ENCODE data around the gene PRICKLE1. TPM values are rescaled to one million over a fixed set of nuclear protein-coding genes. Genes with fewer than 3 reads are reported as not detected.
A peak's percentile ranks its signal among the peaks of the same experiment; 100 is the strongest.

The PRICKLE1 gene
- total and polyA plus RNA-seq, 9 of the 15 experiments (the other 6 are each of a cell fraction or from before 2014, with no cell fraction given), result 0.22 to 0.85 (median 0.31) TPM

- no peaks in the 10 kb centered on the region; a peak in 1 of 5 replicates for H3K27me3 ChIP-seq (ENCODE audit: control insufficient read depth in 2 of 2, insufficient read depth in 2 of 2, low read length in 2 of 2)
- POLR2A ChIA-PET, result interaction anchor here (1.2 kb wide), 1 partner anchor 26 kb away, joined by 3 read pairs; no protein-coding TSS in a partner anchor
- H4K20me1 ChIP-seq (replicated peaks; ENCODE audit: control insufficient read depth, insufficient read depth, low read length), result no peaks in the 10 kb centered on the region
- no peak overlapping the region for H3K27ac ChIP-seq (ENCODE audit: extremely low read depth, low read depth, low read length)
- no peak overlapping the region for H3K4me3 ChIP-seq
- H3K4me2 ChIP-seq (ENCODE audit: insufficient read depth, low read length), result no peak overlapping the region
- no TSS peak for BruUV-seq (replicated peaks)
- peak in 1 of 4 experiments; percentile 16 for DNase-seq (ENCODE audit: extremely low read depth in 1 of 4, low spot score in 3 of 4)
- intact Hi-C loops (cut with micrococcal nuclease), result no loop called here
- no peaks in the 10 kb centered on the region for H3K9me1 ChIP-seq (ENCODE audit: control insufficient read depth, insufficient read depth, low read length)
- H3K4me1 ChIP-seq (replicated peaks in 1 of 2; ENCODE audit: control insufficient read depth in 2 of 2, insufficient read depth in 2 of 2, low read length in 2 of 2), result no peaks in the 10 kb centered on the region; a peak in 1 of 5 replicates
- no peaks in the 10 kb centered on the region for H3K79me2 ChIP-seq (ENCODE audit: control insufficient read depth, insufficient read depth, low read length)
- H3K9me3 ChIP-seq (replicated peaks; ENCODE audit: control insufficient read depth, insufficient read depth, low read depth, low read length), result no peaks in the 10 kb centered on the region
- WGBS (ENCODE audit: insufficient coverage, low coverage, missing lambda C conversion rate), result 0% methylated on average over 4 of the region's 5 CpGs
- H3K9ac ChIP-seq (ENCODE audit: insufficient read depth in 1 of 2, low read depth in 2 of 2, low read length in 2 of 2), result no peak overlapping the region
- H2AFZ ChIP-seq (ENCODE audit: low read depth, low read length), result no peak overlapping the region
- ATAC-seq, result peak; percentile 57; the same call in 1 of the 3 replicates
- no peak for FAIRE-seq
- H3K36me3 ChIP-seq (ENCODE audit: control insufficient read depth, insufficient read depth, low read length), result no peaks in the 10 kb centered on the region
- in situ Hi-C loops (cut with MboI), result no loop called here
- CTCF ChIA-PET (ENCODE audit: low intra/inter-chr PET ratio), result no interaction called here
- peak; percentile 83; the same call in 1 of the 2 replicates for TF ChIP-seq ZNF76 (CRISPR knock-in tag; IDR thresholded peaks at IDR 0.05; ENCODE audit: borderline replicate concordance)
- no peak for TF ChIP-seq XRCC4 (IDR thresholded peaks at IDR 0.05; ENCODE audit: extremely low read depth, insufficient read depth, insufficient read length)
- no peak for TF ChIP-seq ID3 (CRISPR knock-in tag; IDR thresholded peaks at IDR 0.05)
- peak; percentile 94 for TF ChIP-seq ID3 (tag; IDR thresholded peaks at IDR 0.05)
- TF ChIP-seq RFX1 (IDR thresholded peaks at IDR 0.05), result peak; percentile 67
- no peak for TF ChIP-seq PHTF2 (CRISPR knock-in tag; IDR thresholded peaks at IDR 0.05)
- TF ChIP-seq PCBP1 (IDR thresholded peaks at IDR 0.05; ENCODE audit: low read depth, low read length, poor library complexity, severe bottlenecking), result no peak
- TF ChIP-seq TCF7 (IDR thresholded peaks at IDR 0.05; ENCODE audit: borderline replicate concordance), result no peak
- TF ChIP-seq ZNF639 (CRISPR knock-in tag; conservative IDR thresholded peaks at IDR 0.05 in 1 of 2, IDR thresholded peaks at IDR 0.05 in 1 of 2), result 0 out of 4 replicates have a peak, but pooled peaks of 1 of the 2 experiments have one; percentile 42
- 0 out of 2 replicates have a peak, but pooled peaks have one; percentile 33 for TF ChIP-seq DDX20 (tag; IDR thresholded peaks at IDR 0.05; ENCODE audit: low read depth)
- TF ChIP-seq PTTG1 (tag; IDR thresholded peaks at IDR 0.05; ENCODE audit: low read depth), result 0 out of 2 replicates have a peak, but pooled peaks have one; percentile 36
- peak; percentile 69; the same call in 1 of the 2 replicates for TF ChIP-seq DIDO1 (tag; IDR thresholded peaks at IDR 0.05; ENCODE audit: low read depth)
- peak; percentile 47; the same call in 1 of the 2 replicates for TF ChIP-seq NFXL1 (CRISPR knock-in tag; IDR thresholded peaks at IDR 0.05)
- TF ChIP-seq ZNF398 (CRISPR knock-in tag; IDR thresholded peaks at IDR 0.05), result no peak
- no peak for TF ChIP-seq ZNF740 (CRISPR knock-in tag; IDR thresholded peaks at IDR 0.05)
- TF ChIP-seq ZNF740 (tag; IDR thresholded peaks at IDR 0.05), result peak in 1 of 2 experiments; percentile 58; a peak in 1 of 4 replicates
- 0 out of 2 replicates have a peak, but pooled peaks have one; percentile 64 for TF ChIP-seq ZNF586 (CRISPR knock-in tag; conservative IDR thresholded peaks at IDR 0.05)
Observed at GRCh38 chr12:42607584-42608058, 18.1 kb upstream of the PRICKLE1 start.
